GM12878 (cell line): Measurements from ENCODE around the gene DSTN. TPM values are rescaled to one million over a fixed set of nuclear protein-coding genes. Genes with fewer than 3 reads are reported as not detected.

Experiments
- ATAC-seq: fragments of 200-7000 bp; cut with Tn5 transposase; 3 replicates; pipeline ENCODE4 v1.9.1; 2020; ENCODE audit warnings: mild to moderate bottlenecking, moderate library complexity
- BruUV-seq: library from RNA; stranded (reverse); fragments of 400-500 nt; replicated peaks from 2 replicates; lab custom pipeline; 2021; lab: Mats Ljungman, UMichigan
- CTCF ChIA-PET: fragments of 300-600 bp; sonication (Branson Sonifier 250); formaldehyde crosslinking; extraction: SDS; loops from one replicate; lab custom pipeline; 2021; ENCODE audit warnings: inconsistent platforms; lab: Yijun Ruan, JAX
- POLR2A ChIA-PET: fragments of 350-600 bp; formaldehyde crosslinking; extraction: SDS; loops from one replicate; lab custom pipeline; 2021; ENCODE audit warnings: inconsistent platforms; lab: Charles Lee
- RAD21 ChIA-PET: fragments of 300-600 bp; sonication (Branson Sonifier 250); formaldehyde crosslinking; loops from one replicate; lab custom pipeline; 2023; ENCODE audit warnings: antibody characterized with exemption; ENCODE audit not compliant: unreplicated experiment; lab: Charles Lee
- SMC1A ChIA-PET: fragments of 300-600 bp; sonication (Branson Sonifier 250); formaldehyde crosslinking; loops from one replicate; lab custom pipeline; 2023; ENCODE audit not compliant: unreplicated experiment, uncharacterized antibody; lab: Charles Lee
- DNase-seq: peaks from one replicate; pipeline ENCODE4 v3.0.0-alpha.2; 2011; ENCODE audit warnings: low read depth, low spot score
- FAIRE-seq: peaks from 3 replicates; lab custom pipeline; 2011; peaks lifted over from hg19 to GRCh38; lab: Jason Lieb, UNC
- H2AFZ ChIP-seq: 2 replicates; pipeline ENCODE4 v1.6.0; 2011; ENCODE audit warnings: low read depth, low read length, control low read depth; ENCODE audit not compliant: control insufficient read depth
- H3K27ac ChIP-seq: 2 replicates; pipeline ENCODE4 v1.5.1; 2011; ENCODE audit warnings: control low read depth; ENCODE audit not compliant: control insufficient read depth, insufficient read depth
- H3K27me3 ChIP-seq, 2 experiments: replicated peaks in 1 of 2; 2 replicates each; pipeline versions ENCODE4 v1.6.0 to v1.6.1; 2011; ENCODE audit warnings: low read length in 1 of 2; ENCODE audit not compliant: control insufficient read depth in 2 of 2, insufficient read depth in 2 of 2
- H3K36me3 ChIP-seq, 2 experiments: 2 replicates each; pipeline ENCODE4 v1.5.1; 2011; ENCODE audit warnings: low read length in 1 of 2; ENCODE audit not compliant: control insufficient read depth in 2 of 2, insufficient read depth in 2 of 2
- H3K4me1 ChIP-seq: 2 replicates; pipeline ENCODE4 v1.6.1; 2011; ENCODE audit warnings: mild to moderate bottlenecking, low read length, moderate library complexity, mixed read lengths; ENCODE audit not compliant: control insufficient read depth, insufficient read depth
- H3K4me2 ChIP-seq: 2 replicates; pipeline ENCODE4 v1.6.0; 2011; ENCODE audit warnings: control low read depth; ENCODE audit not compliant: control insufficient read depth, insufficient read depth
- H3K4me3 ChIP-seq: fragments of 200-600 bp; sonication (generic); 2 replicates; pipeline ENCODE4 v1.5.1; 2016
- H3K79me2 ChIP-seq: 2 replicates; pipeline ENCODE4 v1.6.0; 2011; ENCODE audit warnings: low read length; ENCODE audit not compliant: control insufficient read depth, insufficient read depth
- H3K9ac ChIP-seq: 2 replicates; pipeline ENCODE4 v1.8.0; 2011; ENCODE audit warnings: low read length, control low read depth, mixed read lengths; ENCODE audit not compliant: control insufficient read depth, insufficient read depth
- H3K9me3 ChIP-seq: replicated peaks from 3 replicates; pipeline ENCODE4 v1.5.1; 2011; ENCODE audit warnings: mild to moderate bottlenecking, low read length; ENCODE audit not compliant: control insufficient read depth, insufficient read depth
- H4K20me1 ChIP-seq: 2 replicates; pipeline ENCODE4 v1.6.0; 2011; ENCODE audit not compliant: control insufficient read depth, insufficient read depth
- CHD1 ChIP-seq: IDR thresholded peaks from 2 replicates; pipeline ENCODE4 v1.6.1; 2012; ENCODE audit warnings: low read depth, low read length, improper control_type of control experiment
- ESRRA ChIP-seq: IDR thresholded peaks from 2 replicates; pipeline ENCODE4 v1.6.1; 2012; ENCODE audit warnings: mild to moderate bottlenecking, low read length, improper control_type of control experiment
- MEF2A ChIP-seq: IDR thresholded peaks from 2 replicates; pipeline ENCODE4 v1.6.1; 2011; ENCODE audit warnings: low read depth, mild to moderate bottlenecking, low read length, moderate library complexity; ENCODE audit not compliant: insufficient read depth
- TAF1 ChIP-seq: IDR thresholded peaks from 2 replicates; pipeline ENCODE4 v1.6.1; 2011; ENCODE audit warnings: mild to moderate bottlenecking, low read depth, low read length, borderline replicate concordance
- WGBS: methylation state at CpG from one replicate; pipeline ENCODE4 v1.1.6; 2016; ENCODE audit warnings: low lambda C conversion rate; ENCODE audit not compliant: insufficient replicate concordance, insufficient coverage; ENCODE audit errors: missing lambda C conversion rate; 5-methylcytosine and 5-hydroxymethylcytosine counted together
- in situ Hi-C: fragments of 300-500 bp; cut with MboI; formaldehyde crosslinking; loops from 9 replicates; pipeline ENCODE4 v1.14.3; 2018; ENCODE audit warnings: mixed read lengths
- intact Hi-C: fragments of 100-400 bp; cut with micrococcal nuclease; formaldehyde crosslinking; loops from one replicate; pipeline ENCODE4 v1.14.2; 2022; ENCODE audit not compliant: unreplicated experiment
- polyA plus RNA-seq, 11 experiments: library from polyadenylated mRNA; depleted of rRNA in 4 of 11; unstranded in 6 of 11; stranded (reverse) in 5 of 11; fragments of >200 nt; fragmentation: Nextera tagmentation in 4 of 11; fragmentation: Illumina TruSeq in 1 of 11; extraction: Ambion mirVana in 4 of 11; extraction: Trizol in 1 of 11; gene quantifications; 1 replicate in 1 of 11; 2 replicates in 10 of 11; pipeline versions ENCODE4 v1.2.1 to v1.2.3, GENCODE V29; 2011 to 2016; ENCODE audit warnings: inconsistent platforms in 2 of 11, missing spikeins in 2 of 11, low read depth in 1 of 11
- total RNA-seq, 4 experiments: library from RNA; depleted of rRNA in 3 of 4; stranded (reverse); fragments of >200 nt in 3 of 4; fragmentation: Illumina TruSeq in 1 of 4; extraction: Trizol in 1 of 4; gene quantifications; 2 replicates each; pipeline versions ENCODE4 v1.2.1 to v1.2.3, GENCODE V29; 2013 to 2021
- TF ChIP-seq, protein P1 (sequence below): fragments of 150-350 bp; IDR thresholded peaks from 2 replicates; pipeline ENCODE4 v1.6.1; 2016; ENCODE audit warnings: low read depth, low read length

Gene DSTN
- total and polyA plus RNA-seq, 10 of the 15 experiments (the other 5 are each of a cell fraction or from before 2014, with no cell fraction given), result 26.7 to 137 (median 40.8) TPM

DNA sequence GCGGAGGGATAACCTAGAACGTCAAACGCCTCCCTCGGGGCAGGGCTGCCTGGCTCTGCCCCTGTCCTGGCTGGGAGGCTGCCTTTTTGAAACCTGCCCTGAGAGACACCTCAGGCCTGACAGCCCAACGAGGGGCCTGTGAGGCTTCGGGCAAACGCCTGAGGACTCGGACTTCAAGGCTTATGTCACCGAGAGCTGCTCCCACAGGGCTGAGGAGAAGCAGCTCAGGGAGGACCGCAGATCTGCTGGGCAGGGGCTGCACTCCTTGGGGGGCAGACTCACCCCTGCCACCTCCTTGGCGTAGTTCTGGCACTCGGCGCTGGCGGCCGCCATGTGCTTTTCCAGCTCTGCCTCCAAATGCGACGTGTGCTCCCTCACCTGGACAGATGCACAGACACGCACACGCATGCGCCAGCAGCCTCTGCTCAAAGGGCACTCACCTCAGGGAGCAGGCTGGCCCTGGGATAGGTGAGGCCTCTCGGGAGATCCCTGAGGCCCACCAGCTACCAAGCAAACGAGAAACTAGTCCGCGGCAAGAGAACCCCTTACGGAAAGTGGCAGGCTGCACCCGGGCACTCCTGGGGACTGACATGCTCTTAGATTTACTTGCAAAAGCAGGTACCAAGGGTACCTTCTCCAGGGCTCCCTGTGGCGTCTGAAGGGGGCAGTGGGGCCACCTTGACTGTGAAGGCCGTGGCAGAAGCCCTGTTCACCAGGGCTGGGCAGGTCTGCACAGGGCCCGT lies 49.6 kb downstream of the DSTN start (continued):
- TF ChIP-seq, protein P1, sequence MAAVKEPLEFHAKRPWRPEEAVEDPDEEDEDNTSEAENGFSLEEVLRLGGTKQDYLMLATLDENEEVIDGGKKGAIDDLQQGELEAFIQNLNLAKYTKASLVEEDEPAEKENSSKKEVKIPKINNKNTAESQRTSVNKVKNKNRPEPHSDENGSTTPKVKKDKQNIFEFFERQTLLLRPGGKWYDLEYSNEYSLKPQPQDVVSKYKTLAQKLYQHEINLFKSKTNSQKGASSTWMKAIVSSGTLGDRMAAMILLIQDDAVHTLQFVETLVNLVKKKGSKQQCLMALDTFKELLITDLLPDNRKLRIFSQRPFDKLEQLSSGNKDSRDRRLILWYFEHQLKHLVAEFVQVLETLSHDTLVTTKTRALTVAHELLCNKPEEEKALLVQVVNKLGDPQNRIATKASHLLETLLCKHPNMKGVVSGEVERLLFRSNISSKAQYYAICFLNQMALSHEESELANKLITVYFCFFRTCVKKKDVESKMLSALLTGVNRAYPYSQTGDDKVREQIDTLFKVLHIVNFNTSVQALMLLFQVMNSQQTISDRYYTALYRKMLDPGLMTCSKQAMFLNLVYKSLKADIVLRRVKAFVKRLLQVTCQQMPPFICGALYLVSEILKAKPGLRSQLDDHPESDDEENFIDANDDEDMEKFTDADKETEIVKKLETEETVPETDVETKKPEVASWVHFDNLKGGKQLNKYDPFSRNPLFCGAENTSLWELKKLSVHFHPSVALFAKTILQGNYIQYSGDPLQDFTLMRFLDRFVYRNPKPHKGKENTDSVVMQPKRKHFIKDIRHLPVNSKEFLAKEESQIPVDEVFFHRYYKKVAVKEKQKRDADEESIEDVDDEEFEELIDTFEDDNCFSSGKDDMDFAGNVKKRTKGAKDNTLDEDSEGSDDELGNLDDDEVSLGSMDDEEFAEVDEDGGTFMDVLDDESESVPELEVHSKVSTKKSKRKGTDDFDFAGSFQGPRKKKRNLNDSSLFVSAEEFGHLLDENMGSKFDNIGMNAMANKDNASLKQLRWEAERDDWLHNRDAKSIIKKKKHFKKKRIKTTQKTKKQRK, result no peak
- TF ChIP-seq MEF2A, result no peak
- TF ChIP-seq TAF1, result no peak

DNA sequence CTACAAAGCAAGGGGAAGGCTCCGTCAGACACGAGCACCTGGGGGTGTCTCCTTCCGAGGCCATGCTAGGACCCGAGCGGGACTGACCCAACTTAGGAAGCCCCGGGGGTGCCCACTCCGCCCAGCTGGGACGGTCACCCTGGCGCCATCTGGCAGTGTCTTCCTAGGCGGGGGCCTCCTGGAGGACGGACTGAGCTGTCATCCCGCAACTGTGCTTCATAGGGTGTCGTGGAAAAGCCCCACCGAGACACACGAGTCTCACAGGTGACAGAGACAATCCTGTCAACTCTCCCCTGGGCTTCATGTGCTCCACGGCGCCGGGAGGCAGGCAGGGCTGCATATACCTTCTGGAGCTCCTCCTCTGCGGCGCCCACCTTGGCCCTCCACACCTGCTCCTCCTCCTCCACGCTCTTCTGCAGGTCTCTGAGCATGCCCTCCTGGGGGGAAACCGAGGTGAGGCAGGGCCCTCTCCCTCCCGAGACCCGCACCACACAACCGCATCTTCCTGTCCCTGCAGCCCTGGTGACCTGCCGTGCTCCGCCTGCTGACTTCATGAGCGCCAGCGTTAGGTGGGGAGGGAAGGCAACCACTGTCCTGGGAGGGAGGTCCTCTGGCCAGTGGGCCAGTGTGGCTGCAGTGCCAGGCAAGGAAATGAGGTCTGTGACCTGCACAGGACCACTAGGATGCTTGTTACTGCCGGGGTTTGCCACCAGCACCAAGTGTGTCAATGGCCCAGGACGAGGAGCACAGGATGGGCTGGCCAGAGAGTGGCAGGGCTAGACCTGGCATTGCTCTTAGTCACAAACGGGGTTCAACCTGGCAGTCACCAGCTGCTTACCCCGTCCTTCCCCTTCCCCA lies 50.7 kb downstream of the DSTN start:
- BruUV-seq, result no TSS peak
- ChIA-PET SMC1A (interaction anchor here (0.6 kb wide), 1 partner anchor 122 kb away, joined by 3 read pairs; no protein-coding TSS in a partner anchor), RAD21 (no interaction called here), CTCF (no interaction called here), POLR2A (no interaction called here)
- intact Hi-C loops (no loop called here), in situ Hi-C loops (no loop called here)
- no peak overlapping the region for H3K9ac ChIP-seq
- WGBS, result 94% methylated on average over 26 of the region's 33 CpGs
- H3K9me3 ChIP-seq, result no peaks in the 10 kb centered on the region
- no peaks in the 10 kb centered on the region for H4K20me1 ChIP-seq
- no peak overlapping the region for H3K27ac ChIP-seq
- no peaks in the 10 kb centered on the region for H3K4me1 ChIP-seq
- no peak for FAIRE-seq
- H3K36me3 ChIP-seq, result peaks cover 19 to 20% of the 10 kb centered on the region in 2 experiments; a peak in 3 of 4 replicates
- no peaks in the 10 kb centered on the region for H3K79me2 ChIP-seq
- no peak overlapping the region for H3K4me2 ChIP-seq
- TF ChIP-seq CHD1, result no peak
- no peak for TF ChIP-seq TAF1
- no peak for TF ChIP-seq ESRRA
- TF ChIP-seq, all 136 proteins: peak for 0
- DNase-seq (no peak), ATAC-seq (no peak)
- Histone ChIP-seq H3K4me3 (no peak overlapping the region), H2AFZ (no peak overlapping the region), H3K27me3 (no peaks in the 10 kb centered on the region)
